HG03095 (cell line): ENCODE measurements around the gene SUPT3H.

Source experiments
- ATAC-seq: cut with Tn5 transposase; IDR thresholded peaks from one replicate; pipeline ENCODE4 v1.9.1; 2021; ENCODE audit warnings: moderate library complexity; ENCODE audit not compliant: unreplicated experiment

The SUPT3H gene

GRCh38 chr6:45394586-45395095 is 16.9 kb upstream of the SUPT3H start:
- no peak for ATAC-seq

- no peak for ATAC-seq
Measured at GRCh38 chr6:45388328-45388727, 10.6 kb upstream of the SUPT3H start.

GRCh38 chr6:45387236-45387635 is 9.5 kb upstream of the SUPT3H start:
- no peak for ATAC-seq

- no peak for ATAC-seq
Measured at GRCh38 chr6:45386501-45386900, 8.8 kb upstream of the SUPT3H start.

- ATAC-seq: no peak
Measured at GRCh38 chr6:45382391-45382790, 4.7 kb upstream of the SUPT3H start.

GRCh38 chr6:45378334-45378926 is 696 bp upstream of the SUPT3H start:
- peak; percentile 30 for ATAC-seq

GRCh38 chr6:45377043-45377553 is 636 bp downstream of the SUPT3H start:
- ATAC-seq: peak; percentile 5

GRCh38 chr6:45376310-45377042 is 1.3 kb downstream of the SUPT3H start:
- ATAC-seq: no peak

- no peak for ATAC-seq
Measured at GRCh38 chr6:45375449-45375848, 2.3 kb downstream of the SUPT3H start.

GRCh38 chr6:45371924-45372573 is 5.7 kb downstream of the SUPT3H start:
- no peak for ATAC-seq

- no peak for ATAC-seq
Measured at GRCh38 chr6:45369870-45370269, 7.9 kb downstream of the SUPT3H start.

GRCh38 chr6:45367999-45368398 is 9.7 kb downstream of the SUPT3H start:
- ATAC-seq: no peak

- no peak for ATAC-seq
Measured at GRCh38 chr6:45366534-45366933, 11.2 kb downstream of the SUPT3H start.

GRCh38 chr6:45365036-45365435 is 12.7 kb downstream of the SUPT3H start:
- no peak for ATAC-seq

GRCh38 chr6:45364466-45364865 is 13.3 kb downstream of the SUPT3H start:
- no peak for ATAC-seq

GRCh38 chr6:45353654-45354053 is 24.1 kb downstream of the SUPT3H start:
- ATAC-seq: no peak

- no peak for ATAC-seq
Measured at GRCh38 chr6:45351667-45352066, 26.1 kb downstream of the SUPT3H start.

GRCh38 chr6:45351076-45351475 is 26.7 kb downstream of the SUPT3H start:
- ATAC-seq: no peak

GRCh38 chr6:45350186-45350710 is 27.5 kb downstream of the SUPT3H start:
- ATAC-seq: no peak

GRCh38 chr6:45344900-45345299 is 32.8 kb downstream of the SUPT3H start:
- no peak for ATAC-seq

- ATAC-seq: no peak
Measured at GRCh38 chr6:45328523-45328922, 49.2 kb downstream of the SUPT3H start.
